H7 (cell line): ENCODE data around the gene PPP1R14C. TPM values are rescaled to one million over a fixed set of nuclear protein-coding genes. Genes with fewer than 3 reads are reported as not detected.

Experiments used
- DNase-seq: peaks from one replicate; pipeline ENCODE4 v3.0.0; 2012
- H3K27me3 ChIP-seq: 2 replicates; pipeline ENCODE4 v1.6.0; 2011; ENCODE audit warnings: mild to moderate bottlenecking, low read length; ENCODE audit not compliant: control insufficient read depth, insufficient read depth
- H3K36me3 ChIP-seq: replicated peaks from 2 replicates; pipeline ENCODE4 v1.5.1; 2011; ENCODE audit warnings: low read length; ENCODE audit not compliant: control insufficient read depth, insufficient read depth
- H3K4me3 ChIP-seq: 2 replicates; pipeline ENCODE4 v1.5.1; 2011; ENCODE audit warnings: low read depth, mild to moderate bottlenecking, control low read depth, low read length, moderate library complexity; ENCODE audit not compliant: insufficient read depth
- total RNA-seq: library from RNA; depleted of rRNA; stranded (reverse); fragments of >200 nt; shearing (Covaris generic); gene quantifications from 2 replicates; pipeline ENCODE4 v1.2.3, GENCODE V29; 2014; rRNA removed

Gene PPP1R14C
- total RNA-seq, 1 experiment from 2014 or later, result 0.10 TPM

GRCh38 chr6:150291968-150292710 is 149.3 kb downstream of the PPP1R14C start:
- no peaks in the 10 kb centered on the region for H3K27me3 ChIP-seq
- no peak overlapping the region for H3K4me3 ChIP-seq
- no peak for DNase-seq
- no peaks in the 10 kb centered on the region for H3K36me3 ChIP-seq

GRCh38 chr6:150293019-150293418 is 150.2 kb downstream of the PPP1R14C start:
- H3K4me3 ChIP-seq, result no peak overlapping the region
- no peaks in the 10 kb centered on the region for H3K36me3 ChIP-seq
- no peaks in the 10 kb centered on the region for H3K27me3 ChIP-seq
- DNase-seq, result no peak

GRCh38 chr6:150293423-150294173 is 150.8 kb downstream of the PPP1R14C start:
- H3K4me3 ChIP-seq, result no peak overlapping the region
- no peak for DNase-seq

GRCh38 chr6:150296890-150297289 is 154.0 kb downstream of the PPP1R14C start:
- Histone ChIP-seq H3K4me3 (no peak overlapping the region), H3K27me3 (no peaks in the 10 kb centered on the region), H3K36me3 (no peaks in the 10 kb centered on the region)
- no peak for DNase-seq

More at GRCh38 chr6:150293423-150294173, 150.8 kb downstream of the PPP1R14C start:
- Histone ChIP-seq H3K27me3 (no peaks in the 10 kb centered on the region), H3K36me3 (no peaks in the 10 kb centered on the region)

GRCh38 chr6:150297327-150298029 is 154.6 kb downstream of the PPP1R14C start:
- Histone ChIP-seq H3K36me3 (no peaks in the 10 kb centered on the region), H3K4me3 (no peak overlapping the region), H3K27me3 (no peaks in the 10 kb centered on the region)
- no peak for DNase-seq

- H3K27me3 ChIP-seq, result no peaks in the 10 kb centered on the region
- DNase-seq, result no peak
- no peak overlapping the region for H3K4me3 ChIP-seq
- H3K36me3 ChIP-seq, result no peaks in the 10 kb centered on the region
Observed at GRCh38 chr6:150298030-150298380, 155.2 kb downstream of the PPP1R14C start.

GRCh38 chr6:150298676-150299075 is 155.8 kb downstream of the PPP1R14C start:
- Histone ChIP-seq H3K4me3 (no peak overlapping the region), H3K27me3 (no peaks in the 10 kb centered on the region), H3K36me3 (no peaks in the 10 kb centered on the region)
- DNase-seq, result no peak

Other genes starting within 250 kb of the PPP1R14C start
- gene RAET1E, start 244.9 kb upstream of the PPP1R14C start, total RNA-seq, result not detected in 2 replicates
- not detected in 2 replicates for gene RAET1G, start 219.9 kb upstream of the PPP1R14C start, total RNA-seq
- gene ULBP2, start 201.0 kb upstream of the PPP1R14C start, total RNA-seq, result not detected in 2 replicates
- gene ULBP1, start 179.1 kb upstream of the PPP1R14C start, total RNA-seq, result 0.28 and 0.33 TPM in 2 replicates
- gene RAET1L, start 117.5 kb upstream of the PPP1R14C start, total RNA-seq, result not detected in 2 replicates
- 1.9 and 2.1 TPM in 2 replicates for gene ULBP3, start 73.9 kb upstream of the PPP1R14C start, total RNA-seq
- not detected in 2 replicates for gene IYD, start 226.0 kb downstream of the PPP1R14C start, total RNA-seq